ENCODE results near the gene HERC2. TPM values are rescaled to one million over a fixed set of nuclear protein-coding genes. Genes with fewer than 3 reads are reported as not detected.

The HERC2 gene
- total and polyA plus RNA-seq, 4 donors = 17.9 to 76.0 (median 39.8) TPM

DNA sequence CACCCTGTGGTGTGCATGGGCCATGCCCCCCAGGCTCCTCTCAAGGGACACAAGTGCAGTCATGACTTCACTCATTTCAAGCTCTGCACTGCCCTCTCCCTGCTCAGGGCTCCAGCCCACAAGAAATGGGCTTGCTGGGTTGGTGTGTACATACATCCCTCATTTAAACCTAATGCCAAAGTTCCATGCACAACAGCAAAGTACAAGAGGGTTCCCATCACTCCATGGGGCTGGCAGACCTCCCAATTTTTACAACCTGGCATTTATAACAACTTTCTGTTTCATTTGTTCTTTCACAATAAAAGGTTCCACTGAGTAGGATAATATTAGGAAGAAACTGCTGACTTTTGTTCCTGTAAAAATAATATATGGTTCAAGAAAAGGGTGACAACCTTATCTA, 54.3 kb downstream of the HERC2 start:
- no peaks in the 10 kb centered on the region for H3K4me1 ChIP-seq (ENCODE audit: control insufficient read depth in 5 of 5, insufficient read depth in 5 of 5, low read length in 5 of 5)
- no peaks in the 10 kb centered on the region for H3K9me3 ChIP-seq (ENCODE audit: control insufficient read depth in 4 of 4, insufficient read depth in 3 of 4, low read length in 3 of 4)
- DNase-seq = no peak
- TF ChIP-seq, protein P1, sequence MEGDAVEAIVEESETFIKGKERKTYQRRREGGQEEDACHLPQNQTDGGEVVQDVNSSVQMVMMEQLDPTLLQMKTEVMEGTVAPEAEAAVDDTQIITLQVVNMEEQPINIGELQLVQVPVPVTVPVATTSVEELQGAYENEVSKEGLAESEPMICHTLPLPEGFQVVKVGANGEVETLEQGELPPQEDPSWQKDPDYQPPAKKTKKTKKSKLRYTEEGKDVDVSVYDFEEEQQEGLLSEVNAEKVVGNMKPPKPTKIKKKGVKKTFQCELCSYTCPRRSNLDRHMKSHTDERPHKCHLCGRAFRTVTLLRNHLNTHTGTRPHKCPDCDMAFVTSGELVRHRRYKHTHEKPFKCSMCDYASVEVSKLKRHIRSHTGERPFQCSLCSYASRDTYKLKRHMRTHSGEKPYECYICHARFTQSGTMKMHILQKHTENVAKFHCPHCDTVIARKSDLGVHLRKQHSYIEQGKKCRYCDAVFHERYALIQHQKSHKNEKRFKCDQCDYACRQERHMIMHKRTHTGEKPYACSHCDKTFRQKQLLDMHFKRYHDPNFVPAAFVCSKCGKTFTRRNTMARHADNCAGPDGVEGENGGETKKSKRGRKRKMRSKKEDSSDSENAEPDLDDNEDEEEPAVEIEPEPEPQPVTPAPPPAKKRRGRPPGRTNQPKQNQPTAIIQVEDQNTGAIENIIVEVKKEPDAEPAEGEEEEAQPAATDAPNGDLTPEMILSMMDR (IDR thresholded peaks at IDR 0.05; ENCODE audit: control extremely low read depth, extremely low read depth) = no peak
- no peak for ATAC-seq (ENCODE audit: insufficient read depth, low FRiP score)
- H3K9ac ChIP-seq (ENCODE audit: insufficient read depth in 1 of 2, low read length in 2 of 2) = no peak overlapping the region
- H3K4me3 ChIP-seq = no peak overlapping the region
- no peaks in the 10 kb centered on the region for H3K27me3 ChIP-seq (ENCODE audit: control insufficient read depth in 3 of 3, insufficient read depth in 3 of 3, low read length in 2 of 3)
- H3K36me3 ChIP-seq (ENCODE audit: control insufficient read depth in 4 of 4, insufficient read depth in 4 of 4, low read length in 4 of 4) = peaks cover 39 to 52% (median 41%) of the 10 kb centered on the region in 4 donors
- H3K27ac ChIP-seq (ENCODE audit: low read depth in 1 of 2, low read length in 1 of 2) = no peak overlapping the region

GRCh38 chr15:28265334-28266019, 56.5 kb downstream of the HERC2 start:
- TF ChIP-seq, protein P1 (IDR thresholded peaks at IDR 0.05; ENCODE audit: control extremely low read depth, extremely low read depth) = no peak
- Histone ChIP-seq H3K9me3 (ENCODE audit: control insufficient read depth in 4 of 4, insufficient read depth in 3 of 4, low read length in 3 of 4) (no peaks in the 10 kb centered on the region), H3K27me3 (ENCODE audit: control insufficient read depth in 3 of 3, insufficient read depth in 3 of 3, low read length in 2 of 3) (no peaks in the 10 kb centered on the region), H3K4me1 (ENCODE audit: control insufficient read depth in 5 of 5, insufficient read depth in 5 of 5, low read length in 5 of 5) (peaks cover 0 to 2% (median 0%) of the 10 kb centered on the region in 5 donors), H3K9ac (ENCODE audit: insufficient read depth in 1 of 2, low read length in 2 of 2) (no peak overlapping the region), H3K4me3 (no peak overlapping the region), H3K27ac (ENCODE audit: low read depth in 1 of 2, low read length in 1 of 2) (no peak overlapping the region), H3K36me3 (ENCODE audit: control insufficient read depth in 4 of 4, insufficient read depth in 4 of 4, low read length in 4 of 4) (peaks cover 28 to 48% (median 41%) of the 10 kb centered on the region in 4 donors)
- 94 to 97% methylated on average over 29 of the region's 29 CpGs for WGBS, 2 donors
- ATAC-seq (ENCODE audit: insufficient read depth, low FRiP score) (no peak), DNase-seq (no peak)

GRCh38 chr15:28264166-28264565, 57.8 kb downstream of the HERC2 start:
- no peak for ATAC-seq (ENCODE audit: insufficient read depth, low FRiP score)
- WGBS, 2 donors = 94% methylated on average over 6 of the region's 6 CpGs
- DNase-seq = no peak
- peaks cover 25 to 42% (median 39%) of the 10 kb centered on the region in 4 donors for H3K36me3 ChIP-seq (ENCODE audit: control insufficient read depth in 4 of 4, insufficient read depth in 4 of 4, low read length in 4 of 4)
- H3K4me1 ChIP-seq (ENCODE audit: control insufficient read depth in 5 of 5, insufficient read depth in 5 of 5, low read length in 5 of 5) = peaks cover 0 to 2% (median 0%) of the 10 kb centered on the region in 5 donors
- no peak overlapping the region for H3K4me3 ChIP-seq
- no peak overlapping the region for H3K27ac ChIP-seq (ENCODE audit: low read depth in 1 of 2, low read length in 1 of 2)
- no peak overlapping the region for H3K9ac ChIP-seq (ENCODE audit: insufficient read depth in 1 of 2, low read length in 2 of 2)
- no peaks in the 10 kb centered on the region for H3K9me3 ChIP-seq (ENCODE audit: control insufficient read depth in 4 of 4, insufficient read depth in 3 of 4, low read length in 3 of 4)
- H3K27me3 ChIP-seq (ENCODE audit: control insufficient read depth in 3 of 3, insufficient read depth in 3 of 3, low read length in 2 of 3) = no peaks in the 10 kb centered on the region
- TF ChIP-seq, protein P1 (IDR thresholded peaks at IDR 0.05; ENCODE audit: control extremely low read depth, extremely low read depth) = no peak

GRCh38 chr15:28262438-28262837, 59.5 kb downstream of the HERC2 start:
- TF ChIP-seq, protein P1 (IDR thresholded peaks at IDR 0.05; ENCODE audit: control extremely low read depth, extremely low read depth) = no peak
- DNase-seq = no peak
- no peak overlapping the region for H3K27ac ChIP-seq (ENCODE audit: low read depth in 1 of 2, low read length in 1 of 2)
- peaks cover 0 to 2% (median 0%) of the 10 kb centered on the region in 5 donors for H3K4me1 ChIP-seq (ENCODE audit: control insufficient read depth in 5 of 5, insufficient read depth in 5 of 5, low read length in 5 of 5)
- H3K9ac ChIP-seq (ENCODE audit: insufficient read depth in 1 of 2, low read length in 2 of 2) = no peak overlapping the region
- no peak overlapping the region for H3K4me3 ChIP-seq
- no peak for ATAC-seq (ENCODE audit: insufficient read depth, low FRiP score)
- peaks cover 11 to 29% (median 25%) of the 10 kb centered on the region in 4 donors for H3K36me3 ChIP-seq (ENCODE audit: control insufficient read depth in 4 of 4, insufficient read depth in 4 of 4, low read length in 4 of 4)
- no peaks in the 10 kb centered on the region for H3K27me3 ChIP-seq (ENCODE audit: control insufficient read depth in 3 of 3, insufficient read depth in 3 of 3, low read length in 2 of 3)
- H3K9me3 ChIP-seq (ENCODE audit: control insufficient read depth in 4 of 4, insufficient read depth in 3 of 4, low read length in 3 of 4) = no peaks in the 10 kb centered on the region
